Esophagus muscularis mucosa (tissue), 4 donors: ENCODE results near the gene EFR3B. TPM values are rescaled to one million over a fixed set of nuclear protein-coding genes. Genes with fewer than 3 reads are reported as not detected.

Experiments used
- DNase-seq: peaks from one replicate; pipeline ENCODE4 v3.0.0-alpha.2; 2017; ENCODE audit errors: extremely low spot score
- H3K27ac ChIP-seq, 4 donors: fragments of 200-600 bp; sonication (generic); replicated peaks in 1 of 4; 1 replicate in 3 of 4; 2 replicates in 1 of 4; pipeline ENCODE4 v1.5.1; 2016 to 2019; ENCODE audit warnings: mild to moderate bottlenecking in 1 of 4
- H3K27me3 ChIP-seq, 4 donors: fragments of 200-600 bp; sonication (generic); one replicate each; pipeline versions ENCODE4 v1.5.1 to v1.6.0; 2016 to 2019
- H3K36me3 ChIP-seq, 4 donors: fragments of 200-600 bp; sonication (generic); one replicate each; pipeline ENCODE4 v1.5.1; 2016 to 2019
- H3K4me1 ChIP-seq, 4 donors: fragments of 200-600 bp; sonication (generic); one replicate each; pipeline ENCODE4 v1.5.1; 2016 to 2019
- H3K4me3 ChIP-seq, 4 donors: fragments of 200-600 bp; sonication (generic); 1 replicate in 2 of 4; 2 replicates in 2 of 4; pipeline ENCODE4 v1.5.1; 2016 to 2019; ENCODE audit warnings: mild to moderate bottlenecking in 4 of 4, moderate library complexity in 1 of 4
- H3K9me3 ChIP-seq, 4 donors: fragments of 200-600 bp; sonication (generic); 1 replicate in 3 of 4; 2 replicates in 1 of 4; pipeline ENCODE4 v1.5.1; 2016 to 2019
- EP300 ChIP-seq: sonication (generic); formaldehyde crosslinking; IDR thresholded peaks from one replicate; pipeline ENCODE4 v1.6.1; 2017; ENCODE audit warnings: antibody characterized with exemption
- POLR2A ChIP-seq: fragments of 450-650 bp; IDR thresholded peaks from one replicate; pipeline ENCODE4 v1.6.1; 2017; ENCODE audit warnings: antibody characterized with exemption, moderate library complexity, mild to moderate bottlenecking, low read depth
- POLR2AphosphoS5 ChIP-seq, 2 donors: sonication (generic); formaldehyde crosslinking; IDR thresholded peaks; one replicate each; pipeline ENCODE4 v1.6.1; 2017; ENCODE audit warnings: antibody characterized with exemption in 2 of 2
- WGBS: methylation state at CpG from one replicate; pipeline ENCODE4 v1.1.5; 2018; 5-methylcytosine and 5-hydroxymethylcytosine counted together
- intact Hi-C: fragments of 100-400 bp; cut with DNase I; formaldehyde crosslinking; loops from one replicate; pipeline ENCODE4 v1.15.1; 2023
- total RNA-seq, 4 donors: library from RNA; depleted of rRNA; stranded (reverse); fragments of >200 nt; gene quantifications; one replicate each; pipeline versions ENCODE4 v1.1.0 to v1.2.1, GENCODE V29; 2016
- TF ChIP-seq, protein P1 (sequence below), 3 experiments: fragments of 200-600 bp in 2 of 3; fragments of 450-650 bp in 1 of 3; sonication (generic) in 2 of 3; IDR thresholded peaks; one replicate each; pipeline ENCODE4 v1.5.1; 2017 to 2019; ENCODE audit warnings: antibody characterized with exemption in 3 of 3, mild to moderate bottlenecking in 2 of 3, moderate library complexity in 1 of 3

Gene EFR3B
- total RNA-seq, 4 donors from 2014 or later: 0.65 to 2.9 (median 1.00) TPM

DNA sequence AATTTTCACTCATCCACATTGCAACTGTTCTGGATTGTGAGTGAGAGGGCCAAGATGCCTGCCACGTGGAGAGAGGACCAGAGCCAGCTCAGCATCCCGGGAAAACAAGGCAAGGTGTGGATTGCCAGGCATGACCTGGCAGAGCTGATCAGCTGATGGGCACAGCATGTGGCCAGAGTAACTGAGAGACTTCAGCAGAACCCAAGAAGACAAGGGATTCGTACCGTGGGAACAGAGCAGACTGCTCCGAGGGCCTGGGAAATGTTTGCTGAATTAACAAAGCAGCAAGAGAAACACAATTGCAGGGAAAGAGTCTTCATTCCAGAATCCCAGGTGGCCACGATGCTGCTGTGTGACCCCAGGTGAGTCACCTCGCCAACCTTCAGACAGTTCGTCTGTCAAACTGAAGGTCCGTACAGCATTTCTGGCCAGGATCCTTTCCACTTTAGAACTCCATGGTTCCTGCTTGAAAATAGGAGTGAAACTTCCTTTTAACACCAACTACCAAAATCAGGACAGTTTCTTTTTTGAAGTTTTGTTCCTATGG, 152.8 kb downstream of the EFR3B start:
- no peak overlapping the region for H3K27ac ChIP-seq
- intact Hi-C loops: loop anchor here (10.0 kb wide), 1 partner anchor 210 kb away; no protein-coding TSS in a partner anchor
- no peak overlapping the region for H3K4me3 ChIP-seq
- peaks cover 0 to 10% (median 4%) of the 10 kb centered on the region in 4 donors for H3K4me1 ChIP-seq
- no peaks in the 10 kb centered on the region for H3K27me3 ChIP-seq
- TF ChIP-seq POLR2A: no peak
- no peaks in the 10 kb centered on the region for H3K9me3 ChIP-seq
- no peaks in the 10 kb centered on the region for H3K36me3 ChIP-seq
- WGBS: 89% methylated on average over 8 of the region's 9 CpGs
- no peak for DNase-seq

DNA sequence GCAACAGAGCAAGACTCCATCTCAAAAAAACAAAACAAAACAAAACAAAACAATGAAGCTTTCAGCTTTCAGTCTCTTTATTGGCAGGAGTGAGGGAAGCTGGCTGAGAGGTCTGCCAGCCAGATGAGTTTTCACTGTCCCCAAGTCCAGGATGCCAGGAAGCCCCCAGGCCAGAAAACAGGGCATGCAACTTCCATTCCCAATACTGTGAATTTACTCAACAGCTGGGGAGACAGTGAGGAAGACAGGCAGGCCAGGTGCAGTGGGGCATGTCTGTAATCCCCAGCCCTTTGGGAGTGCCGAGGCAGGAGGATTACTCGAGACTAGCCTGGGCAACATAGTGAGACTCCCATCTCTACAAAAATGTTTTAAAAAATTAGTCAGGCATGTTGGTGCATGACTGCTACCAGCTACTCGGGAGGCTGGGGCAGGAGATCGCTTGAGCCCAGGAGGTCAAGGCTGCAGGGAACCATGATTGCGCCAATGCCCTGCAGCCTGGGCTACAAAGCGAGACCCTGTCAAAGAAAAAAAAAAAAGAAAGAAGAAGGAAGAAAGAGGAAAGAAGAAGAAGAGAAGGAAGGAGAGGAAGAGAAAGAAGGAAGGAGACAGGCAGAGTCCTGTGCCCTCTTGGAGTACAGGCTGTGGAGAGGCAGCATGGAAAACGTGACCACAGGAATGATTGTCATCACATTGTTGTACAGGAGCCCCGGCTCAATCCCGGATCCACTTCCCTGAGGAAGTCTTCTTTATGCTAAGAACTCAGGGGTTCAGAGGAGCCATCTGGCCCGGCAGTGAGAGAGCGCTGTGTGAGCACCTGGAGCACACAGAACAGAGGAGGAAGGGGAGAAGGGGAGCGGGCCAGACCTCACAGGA, 155.7 kb downstream of the EFR3B start:
- Histone ChIP-seq H3K4me3 (no peak overlapping the region), H3K27ac (no peak overlapping the region), H3K27me3 (no peaks in the 10 kb centered on the region), H3K4me1 (peaks cover 0 to 10% (median 4%) of the 10 kb centered on the region in 4 donors), H3K9me3 (no peaks in the 10 kb centered on the region), H3K36me3 (no peaks in the 10 kb centered on the region)
- WGBS: 60% methylated on average over 12 of the region's 12 CpGs
- DNase-seq: no peak
- no peak for TF ChIP-seq POLR2A
- no peak for TF ChIP-seq EP300
- TF ChIP-seq POLR2AphosphoS5 (IDR thresholded peaks at IDR 0.05): no peak
- TF ChIP-seq, protein P1, sequence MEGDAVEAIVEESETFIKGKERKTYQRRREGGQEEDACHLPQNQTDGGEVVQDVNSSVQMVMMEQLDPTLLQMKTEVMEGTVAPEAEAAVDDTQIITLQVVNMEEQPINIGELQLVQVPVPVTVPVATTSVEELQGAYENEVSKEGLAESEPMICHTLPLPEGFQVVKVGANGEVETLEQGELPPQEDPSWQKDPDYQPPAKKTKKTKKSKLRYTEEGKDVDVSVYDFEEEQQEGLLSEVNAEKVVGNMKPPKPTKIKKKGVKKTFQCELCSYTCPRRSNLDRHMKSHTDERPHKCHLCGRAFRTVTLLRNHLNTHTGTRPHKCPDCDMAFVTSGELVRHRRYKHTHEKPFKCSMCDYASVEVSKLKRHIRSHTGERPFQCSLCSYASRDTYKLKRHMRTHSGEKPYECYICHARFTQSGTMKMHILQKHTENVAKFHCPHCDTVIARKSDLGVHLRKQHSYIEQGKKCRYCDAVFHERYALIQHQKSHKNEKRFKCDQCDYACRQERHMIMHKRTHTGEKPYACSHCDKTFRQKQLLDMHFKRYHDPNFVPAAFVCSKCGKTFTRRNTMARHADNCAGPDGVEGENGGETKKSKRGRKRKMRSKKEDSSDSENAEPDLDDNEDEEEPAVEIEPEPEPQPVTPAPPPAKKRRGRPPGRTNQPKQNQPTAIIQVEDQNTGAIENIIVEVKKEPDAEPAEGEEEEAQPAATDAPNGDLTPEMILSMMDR (IDR thresholded peaks at IDR 0.05): no peak
- intact Hi-C loops: loop anchor here (10.0 kb wide), 1 partner anchor 213 kb away; no protein-coding TSS in a partner anchor

DNA sequence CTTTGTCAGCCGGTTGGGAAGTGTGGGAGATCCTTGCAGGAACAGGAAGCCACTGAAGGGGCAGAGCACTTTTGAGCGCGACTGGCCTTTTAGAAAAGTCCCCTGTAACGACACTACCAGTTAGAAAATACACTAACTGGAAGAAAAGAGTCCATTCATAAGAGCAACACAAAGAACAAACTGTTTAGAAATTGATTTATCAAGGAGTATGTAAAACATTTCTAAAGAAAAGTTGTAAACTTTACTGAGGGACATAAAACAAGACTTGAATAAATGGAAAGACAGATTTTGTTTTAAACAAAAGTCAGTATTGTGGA, 156.3 kb downstream of the EFR3B start:
- H3K4me3 ChIP-seq: no peak overlapping the region
- DNase-seq: no peak
- intact Hi-C loops: loop anchor here (10.0 kb wide), 1 partner anchor 213 kb away; no protein-coding TSS in a partner anchor
- H3K9me3 ChIP-seq: no peaks in the 10 kb centered on the region
- 45% methylated on average over 4 of the region's 4 CpGs for WGBS
- peaks cover 0 to 10% (median 4%) of the 10 kb centered on the region in 4 donors for H3K4me1 ChIP-seq
- H3K27ac ChIP-seq: no peak overlapping the region
- no peaks in the 10 kb centered on the region for H3K36me3 ChIP-seq
- TF ChIP-seq POLR2AphosphoS5 (IDR thresholded peaks at IDR 0.05): no peak
- TF ChIP-seq POLR2A: no peak
- no peak for TF ChIP-seq EP300
- TF ChIP-seq, protein P1 (IDR thresholded peaks at IDR 0.05): no peak
- H3K27me3 ChIP-seq: no peaks in the 10 kb centered on the region

DNA sequence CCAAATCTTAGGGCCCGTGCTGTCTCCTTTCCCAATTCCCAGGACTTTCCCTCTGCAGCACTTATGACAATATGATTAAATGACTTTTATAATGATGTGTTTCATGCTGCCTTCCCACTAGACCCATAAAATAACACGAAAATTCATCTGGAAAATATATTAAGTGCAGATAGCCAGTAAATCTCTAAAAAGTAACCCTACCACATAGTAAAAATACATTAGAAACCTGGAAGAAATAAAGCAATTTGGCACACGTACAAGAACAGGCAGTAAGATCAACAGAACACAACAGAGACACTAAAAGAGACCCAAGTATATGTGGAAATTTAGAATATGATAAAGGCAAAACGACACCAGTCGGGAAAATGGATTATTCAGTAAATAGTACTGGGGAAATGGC, 156.7 kb downstream of the EFR3B start:
- TF ChIP-seq POLR2AphosphoS5 (IDR thresholded peaks at IDR 0.05) (no peak), EP300 (no peak), POLR2A (no peak)
- TF ChIP-seq, protein P1 (IDR thresholded peaks at IDR 0.05): no peak
- H3K4me1 ChIP-seq: peaks cover 0 to 10% (median 4%) of the 10 kb centered on the region in 4 donors
- H3K27ac ChIP-seq: no peak overlapping the region
- intact Hi-C loops: loop anchor here (10.0 kb wide), 1 partner anchor 214 kb away; no protein-coding TSS in a partner anchor
- no peaks in the 10 kb centered on the region for H3K27me3 ChIP-seq
- H3K9me3 ChIP-seq: no peaks in the 10 kb centered on the region
- WGBS: 78% methylated on average over 5 of the region's 5 CpGs
- no peak overlapping the region for H3K4me3 ChIP-seq
- H3K36me3 ChIP-seq: no peaks in the 10 kb centered on the region
- DNase-seq: no peak

DNA sequence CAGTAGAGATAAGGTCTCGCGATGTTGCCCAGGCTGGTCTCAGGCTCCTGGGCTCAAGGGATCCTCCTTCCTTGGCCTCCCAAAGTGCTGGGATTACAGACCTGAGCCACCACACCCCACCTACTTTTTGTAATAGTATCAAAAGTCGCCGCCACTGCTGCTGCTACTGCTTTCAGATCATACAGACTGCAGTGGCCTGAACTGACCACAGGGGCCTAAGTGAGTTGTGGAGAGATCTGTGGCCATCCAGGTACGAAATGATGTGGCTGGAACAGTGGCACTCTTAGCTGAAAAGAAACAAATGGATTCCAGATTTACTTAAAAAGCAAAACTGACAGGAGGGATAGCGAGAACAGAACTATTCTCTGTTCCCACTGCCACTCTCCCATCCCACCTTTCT, 159.4 kb downstream of the EFR3B start:
- TF ChIP-seq, protein P1 (IDR thresholded peaks at IDR 0.05): peak in 1 of 3 experiments; percentile 9
- TF ChIP-seq EP300 (no peak), POLR2AphosphoS5 (IDR thresholded peaks at IDR 0.05) (no peak), POLR2A (no peak)
- no peak overlapping the region for H3K4me3 ChIP-seq
- intact Hi-C loops: no loop called here
- no peaks in the 10 kb centered on the region for H3K9me3 ChIP-seq
- no peak overlapping the region for H3K27ac ChIP-seq
- H3K4me1 ChIP-seq: peaks cover 0 to 11% (median 5%) of the 10 kb centered on the region in 4 donors
- no peak for DNase-seq
- no peaks in the 10 kb centered on the region for H3K36me3 ChIP-seq
- H3K27me3 ChIP-seq: peaks cover 0 to 7% (median 0%) of the 10 kb centered on the region in 4 donors
- 90% methylated on average over 6 of the region's 6 CpGs for WGBS
